GM21381 (cell line): ENCODE data around the gene TNFRSF14.

Experiments
- ATAC-seq: cut with Tn5 transposase; IDR thresholded peaks from one replicate; pipeline ENCODE4 v1.9.1; 2021; ENCODE audit warnings: mild to moderate bottlenecking, moderate library complexity; ENCODE audit not compliant: unreplicated experiment

Gene TNFRSF14

DNA sequence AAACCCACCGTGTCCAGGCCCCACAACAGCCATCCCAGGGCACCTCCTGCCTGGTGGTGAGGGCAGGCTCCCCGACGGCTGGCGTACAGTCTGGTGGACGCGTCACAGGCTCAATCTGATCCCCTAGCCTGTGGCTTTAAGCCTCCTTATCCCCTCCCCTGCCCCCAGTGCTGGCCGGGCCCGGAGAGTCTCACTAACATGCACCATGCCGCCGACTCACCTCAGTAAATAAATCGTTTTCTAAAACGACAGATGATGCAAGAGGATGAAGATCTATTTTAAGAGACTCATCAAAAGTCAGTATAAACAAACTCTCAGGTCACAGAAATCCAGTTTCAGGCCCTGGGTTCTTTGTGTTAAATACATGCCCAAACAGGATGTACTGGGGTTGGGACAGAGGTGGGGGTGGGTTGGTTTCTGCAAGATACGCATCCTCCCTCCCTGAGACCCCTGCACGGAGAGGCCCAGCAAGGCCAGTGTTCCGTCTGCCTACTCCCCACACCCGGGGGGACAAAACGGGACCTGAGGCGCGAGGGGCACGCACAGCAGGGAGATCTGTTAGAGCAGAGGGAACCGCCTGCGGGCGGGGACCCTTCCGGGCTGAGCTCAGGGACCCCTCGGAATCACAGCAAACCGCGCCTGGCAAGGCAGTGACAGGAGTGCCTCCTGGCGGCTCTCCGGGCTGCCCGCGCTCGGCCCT, 32.8 kb upstream of the TNFRSF14 start:
- ATAC-seq: no peak

DNA sequence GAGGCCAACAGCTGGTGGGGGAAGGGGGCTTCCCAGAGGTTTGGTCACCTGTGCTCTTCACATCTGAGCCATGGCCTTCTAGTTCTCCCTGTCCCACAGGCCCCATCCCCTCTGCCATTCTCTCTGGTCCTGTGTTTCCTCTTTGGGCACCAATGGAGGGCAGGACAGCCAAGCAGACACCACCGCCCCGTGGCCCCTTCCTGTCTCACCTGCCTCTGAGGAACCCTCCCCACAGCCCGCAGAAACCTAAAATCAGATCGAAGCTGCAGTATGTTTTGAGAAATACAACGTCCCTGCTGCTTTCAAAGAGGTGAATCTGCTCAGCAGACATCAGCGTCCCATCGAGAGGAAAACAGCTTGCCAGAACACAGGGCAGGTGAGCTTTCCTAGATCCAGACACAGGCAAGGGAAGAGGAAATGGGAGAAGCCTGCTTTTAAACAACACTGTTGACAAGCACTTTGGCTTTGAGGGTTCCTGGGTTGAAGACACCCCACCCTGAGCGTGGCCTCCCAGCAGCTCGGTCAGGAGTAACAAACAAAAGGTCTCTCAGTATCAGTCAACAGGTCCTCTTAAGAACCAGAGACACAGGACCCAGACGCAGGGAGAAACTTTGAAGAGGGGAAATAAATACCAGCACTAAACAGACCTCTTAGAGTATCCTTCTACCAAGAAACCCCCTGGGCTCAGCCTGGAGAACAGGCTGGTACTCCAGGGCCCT, 32.1 kb upstream of the TNFRSF14 start:
- no peak for ATAC-seq

DNA sequence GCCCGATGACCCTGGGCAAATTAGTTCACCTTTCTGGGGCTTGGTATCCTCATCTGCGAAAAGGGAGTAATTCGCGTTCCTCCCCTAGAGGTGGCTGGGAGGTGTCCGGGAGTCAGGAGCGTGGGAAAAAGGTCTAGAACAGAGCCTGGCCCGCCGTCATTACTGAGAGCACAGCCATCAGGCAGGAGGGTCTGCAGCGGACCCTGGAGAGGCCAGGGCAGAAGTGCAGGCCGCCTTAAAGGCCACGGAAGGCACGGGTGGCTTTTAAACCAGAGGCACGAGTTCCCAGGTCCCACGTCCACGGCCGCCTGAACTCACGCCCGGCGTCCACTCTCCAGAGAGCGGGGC, 30.6 kb upstream of the TNFRSF14 start:
- no peak for ATAC-seq

DNA sequence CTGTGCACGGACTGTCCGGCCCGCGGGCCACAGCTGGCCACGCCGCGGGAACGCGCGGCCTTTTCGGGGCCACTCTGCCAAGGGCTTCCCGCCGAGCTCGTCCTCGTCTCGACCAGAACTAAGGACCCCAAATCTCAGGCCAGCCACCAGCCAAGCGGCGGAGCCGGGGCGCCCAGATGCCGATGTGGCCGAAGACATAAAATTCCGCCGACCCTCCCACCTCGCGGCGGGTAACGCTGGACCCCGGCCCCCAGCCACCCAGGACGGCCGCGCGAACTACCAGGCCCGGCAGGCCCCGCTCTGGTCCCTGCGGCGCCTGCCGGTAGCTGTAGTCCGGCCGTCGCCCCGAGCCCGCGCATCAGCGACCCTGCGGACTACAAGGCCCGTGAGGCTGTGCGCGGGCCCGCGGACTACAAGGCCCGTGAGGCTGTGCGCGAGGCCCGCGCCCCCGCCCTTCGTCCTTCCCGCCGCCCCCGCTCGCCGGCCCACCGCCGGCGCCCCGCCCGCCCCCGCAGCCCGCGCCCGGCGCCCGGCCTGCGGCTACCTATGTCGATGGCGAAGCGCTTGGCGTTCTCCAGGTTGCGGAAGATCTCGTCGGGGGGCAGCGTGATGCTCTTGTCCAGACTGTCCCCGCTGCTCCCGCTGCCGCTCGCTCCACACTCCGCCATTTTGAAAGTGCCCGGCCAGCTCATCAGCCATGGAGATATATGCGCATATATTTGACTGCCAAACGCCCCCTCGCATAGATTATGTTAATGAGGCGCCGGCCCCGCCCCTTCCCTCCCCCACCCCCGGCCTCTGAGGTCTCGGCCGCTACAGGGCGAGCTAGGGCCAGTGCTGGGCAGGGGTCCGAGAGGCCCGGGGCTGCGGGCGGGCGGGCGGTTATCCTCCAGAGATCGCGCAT, 30.0 kb upstream of the TNFRSF14 start, which contains the start of gene PANK4:
Gene PANK4, minus strand, starts transcription at position 677 of the 904 bp plus-strand sequence. Its CDS starts 9 bp downstream, at position 668.
- ATAC-seq: peak; percentile 83

DNA sequence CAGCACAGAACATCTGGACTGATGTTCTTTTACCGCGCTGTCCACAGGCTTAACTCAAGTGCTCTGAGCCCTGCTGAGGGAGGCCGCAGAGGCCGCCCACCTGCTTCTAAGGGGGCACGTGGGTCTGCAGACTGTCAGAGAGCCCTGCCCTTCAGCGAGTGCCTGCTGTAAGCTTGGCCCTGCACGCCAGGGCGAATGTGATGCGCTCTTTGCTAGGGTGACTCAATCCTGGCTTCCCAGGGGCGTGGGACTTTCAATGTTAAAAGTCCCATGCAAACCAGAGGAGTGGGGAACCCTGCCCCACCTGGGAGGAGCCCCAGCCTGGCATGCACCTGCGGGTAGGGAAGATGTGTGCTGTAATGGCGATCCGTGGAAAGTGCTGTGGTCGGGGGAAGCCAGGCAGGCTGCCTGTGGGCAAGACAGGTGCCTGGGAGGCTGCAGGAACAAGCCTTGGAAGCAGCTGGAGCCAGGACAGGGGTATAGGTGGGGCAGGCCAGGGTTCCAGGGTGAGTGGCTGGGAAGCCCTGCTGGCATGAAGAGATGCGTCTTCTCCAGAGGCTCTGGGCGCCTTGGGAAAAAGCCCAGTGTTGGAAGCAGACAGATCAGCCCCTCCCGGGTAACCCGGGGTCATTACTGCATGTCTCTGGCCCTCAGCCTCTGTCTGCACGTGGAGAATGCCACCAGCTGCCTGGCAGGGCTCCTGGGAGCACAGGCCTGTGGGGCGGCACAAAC, 29.2 kb upstream of the TNFRSF14 start:
- ATAC-seq: peak; percentile 28

DNA sequence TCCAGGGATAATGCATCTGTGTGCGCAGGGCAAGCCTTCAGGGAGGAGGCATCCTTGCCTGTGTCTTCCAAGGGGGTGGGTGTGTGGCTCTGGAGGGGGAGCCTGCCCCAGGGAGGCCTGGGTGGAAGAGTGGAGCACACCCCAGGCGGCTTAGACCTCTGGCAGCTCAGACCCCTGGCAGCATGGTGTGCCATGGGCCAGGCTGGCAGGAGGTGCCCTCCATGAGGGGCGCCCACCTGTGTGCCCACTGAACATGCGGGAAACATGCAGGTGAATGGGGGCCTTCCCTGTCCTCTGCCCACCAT, 28.7 kb upstream of the TNFRSF14 start:
- ATAC-seq: no peak

DNA sequence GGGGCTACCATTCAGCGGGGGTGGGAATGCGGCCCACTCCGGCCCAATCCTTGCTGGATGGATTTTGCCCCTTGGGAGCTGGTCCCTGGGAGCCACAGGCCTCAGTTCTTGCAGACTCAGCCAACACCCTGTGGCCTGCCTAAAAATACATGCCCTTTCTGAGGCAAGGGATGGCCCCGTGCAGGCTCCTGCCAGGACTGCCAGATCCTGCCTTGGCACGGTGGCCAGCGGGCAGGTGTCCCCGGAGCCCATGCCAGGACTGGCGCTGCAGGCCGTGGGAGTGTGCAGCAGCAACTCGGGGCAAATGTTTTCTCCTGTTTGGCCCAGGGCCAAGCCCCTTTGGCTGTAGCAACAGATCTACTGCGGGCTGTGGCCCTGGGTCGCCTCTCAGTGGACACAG, 28.2 kb upstream of the TNFRSF14 start:
- ATAC-seq: no peak

DNA sequence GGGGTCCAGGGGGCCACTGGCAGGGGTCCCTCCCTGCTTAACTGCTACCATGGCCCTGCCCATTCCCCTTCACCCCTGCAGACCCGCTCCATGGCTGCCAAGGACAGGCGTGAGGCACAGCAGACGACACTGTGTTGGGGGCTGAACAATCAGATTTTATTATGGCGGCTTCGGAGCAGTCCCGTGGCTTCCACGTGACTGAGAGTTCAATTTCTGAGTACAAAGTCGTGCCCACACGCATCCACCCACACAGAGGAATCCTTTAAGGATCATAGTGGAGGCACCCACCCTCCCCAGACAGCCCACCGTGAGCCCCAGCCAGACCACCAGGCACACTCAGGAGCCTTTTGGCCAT, 27.6 kb upstream of the TNFRSF14 start:
- ATAC-seq: no peak

DNA sequence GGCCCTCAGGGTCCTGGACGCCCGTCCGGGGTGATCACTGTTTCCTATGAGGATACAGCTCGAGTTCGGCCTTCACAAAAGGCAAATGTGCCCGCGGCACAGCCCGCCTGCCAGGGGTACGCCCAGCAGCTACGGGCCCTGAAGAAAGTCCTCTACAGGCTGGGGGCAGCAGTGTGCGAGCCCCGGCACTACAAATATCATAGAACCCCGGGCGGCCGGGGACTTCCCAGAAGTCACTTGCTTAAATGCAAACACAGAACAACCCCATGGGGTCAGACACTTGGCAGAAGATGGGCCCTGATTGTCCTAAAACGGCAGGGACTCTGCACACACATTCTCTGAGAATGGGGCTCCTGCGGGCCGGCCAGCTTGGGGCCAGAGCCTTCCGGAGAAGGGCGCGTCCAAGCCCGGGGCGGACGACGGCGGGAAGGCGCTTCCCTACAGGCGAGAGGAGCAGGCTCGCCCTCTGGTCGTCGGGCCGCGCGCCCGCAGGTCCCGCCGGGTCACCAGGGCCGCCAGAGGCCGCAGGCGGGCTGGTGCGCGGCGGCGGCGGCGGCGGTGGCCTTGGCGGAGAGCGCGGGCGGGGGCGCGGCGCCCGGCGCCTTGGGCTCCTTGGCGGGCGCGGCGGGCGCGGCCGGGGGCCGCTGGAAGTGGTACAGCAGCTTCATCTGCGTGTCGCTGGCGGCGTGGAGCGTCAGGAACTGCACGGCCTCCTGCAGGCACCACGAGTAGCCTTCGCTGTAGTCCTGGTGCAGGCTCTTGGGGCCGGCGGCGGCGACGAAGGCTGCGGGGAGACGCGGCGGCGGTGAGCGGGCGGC, 27.0 kb upstream of the TNFRSF14 start:
- ATAC-seq: no peak

DNA sequence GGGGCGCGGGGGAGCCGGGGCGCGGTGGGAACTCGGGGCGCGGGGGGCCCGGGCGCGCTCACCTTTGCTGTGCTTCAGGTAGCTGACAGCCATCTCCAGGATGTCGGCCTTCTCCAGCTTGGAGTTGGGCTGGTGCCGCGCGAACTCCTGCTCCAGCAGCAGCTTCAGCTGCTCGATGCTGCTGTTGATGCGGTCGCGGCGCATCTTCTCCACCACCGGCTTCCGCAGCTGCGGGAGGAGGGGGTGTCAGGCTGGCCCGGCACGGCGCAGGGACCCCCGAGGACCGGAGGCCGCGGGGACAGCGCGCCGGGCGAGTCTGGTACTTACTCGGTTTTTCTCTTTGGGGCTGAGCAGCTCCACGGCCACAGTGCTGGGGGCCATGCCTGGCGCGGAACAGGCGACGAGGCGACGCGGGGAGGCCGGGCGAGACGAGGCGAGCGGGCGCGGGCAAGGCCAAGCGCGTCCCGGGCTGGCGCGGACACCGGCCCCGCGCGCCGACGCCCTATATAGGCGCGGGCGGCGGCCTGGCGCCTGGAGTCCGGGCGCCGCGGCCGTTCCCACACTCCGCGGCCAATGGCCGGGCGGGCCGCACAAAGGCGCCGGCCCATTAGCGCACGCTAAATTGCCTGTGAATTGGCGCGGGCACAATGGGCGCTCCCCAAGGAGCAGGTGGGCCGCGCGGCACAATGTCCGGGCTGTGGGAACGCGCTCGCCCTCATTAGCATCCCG, 26.2 kb upstream of the TNFRSF14 start, which contains the start of gene HES5:
Gene HES5, minus strand, starts transcription at position 480 of the 729 bp plus-strand sequence. Its CDS starts 99 bp downstream, at position 381.
- no peak for ATAC-seq

DNA sequence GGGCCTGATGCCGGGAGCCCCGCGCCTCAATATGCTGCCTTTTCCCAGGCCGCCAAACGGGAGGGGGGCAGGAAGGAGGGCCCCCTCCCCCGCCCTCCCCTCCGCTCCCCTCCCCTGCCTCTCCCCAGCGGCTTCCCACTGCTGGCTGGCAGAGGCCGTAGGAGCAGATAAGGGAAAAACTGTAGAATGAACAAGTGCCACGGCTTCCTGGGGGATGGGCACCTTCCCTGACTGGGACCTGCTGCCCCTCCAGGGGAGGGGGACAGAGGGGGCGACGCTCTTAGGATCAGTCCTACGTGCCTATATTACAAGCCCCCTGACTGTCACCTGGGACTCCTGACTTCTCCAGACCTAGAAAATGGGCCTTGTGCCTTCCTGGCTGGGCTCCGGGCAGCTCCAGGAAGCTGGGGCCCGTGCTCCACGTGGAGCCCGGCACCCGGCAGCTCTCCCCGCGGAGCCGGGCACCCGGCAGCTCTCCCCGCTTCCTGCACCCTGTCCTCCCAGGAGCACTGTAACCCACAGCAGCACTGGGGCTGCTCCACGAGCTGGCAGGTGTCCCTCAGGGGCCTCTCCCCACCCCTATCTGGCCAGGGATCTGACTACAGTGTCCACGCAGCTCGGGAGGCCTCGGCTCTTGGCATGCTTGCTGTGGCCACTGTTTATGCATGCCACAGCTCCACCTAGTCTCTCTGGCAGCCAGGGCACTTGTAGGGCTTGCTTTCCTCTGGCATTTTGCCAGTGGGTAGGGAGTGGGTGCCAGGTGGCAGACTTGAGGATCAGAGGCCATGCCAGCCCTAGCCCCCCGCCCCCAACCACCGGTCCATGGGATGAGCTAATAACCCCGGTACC, 25.4 kb upstream of the TNFRSF14 start:
- ATAC-seq: no peak

DNA sequence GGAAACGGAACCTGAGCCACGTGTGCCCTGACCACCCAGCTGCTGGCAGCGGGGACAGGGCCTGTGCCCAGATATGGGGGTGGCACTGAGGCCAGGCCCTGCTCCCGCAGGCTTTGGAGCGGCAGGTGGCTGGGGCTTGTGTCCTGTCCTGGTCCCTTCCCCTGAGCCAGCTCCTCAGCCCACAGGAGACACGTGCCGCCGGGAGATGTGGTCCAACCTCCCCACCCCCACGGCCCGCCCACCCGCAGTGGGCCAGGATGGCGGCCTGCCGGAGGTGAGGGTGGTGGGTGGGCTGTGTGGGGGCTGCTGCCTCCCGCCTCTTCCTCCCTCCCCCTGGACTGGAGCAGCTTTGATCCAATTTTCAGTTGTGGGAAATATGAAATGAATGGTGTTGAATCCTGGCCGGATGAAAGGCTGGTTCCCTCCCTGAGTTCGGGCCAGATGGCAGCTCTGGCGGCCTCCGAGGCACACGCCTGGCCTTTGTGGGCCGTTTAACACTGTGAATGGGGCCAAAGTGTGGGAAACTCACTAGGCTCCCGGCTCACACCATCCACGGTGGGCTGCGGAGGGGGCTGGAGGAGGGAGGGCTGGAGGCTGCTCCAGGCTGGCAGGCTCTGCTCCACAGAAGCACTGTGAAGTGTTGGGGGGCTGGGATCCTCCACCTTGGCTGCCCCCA, 23.5 kb upstream of the TNFRSF14 start:
- no peak for ATAC-seq

DNA sequence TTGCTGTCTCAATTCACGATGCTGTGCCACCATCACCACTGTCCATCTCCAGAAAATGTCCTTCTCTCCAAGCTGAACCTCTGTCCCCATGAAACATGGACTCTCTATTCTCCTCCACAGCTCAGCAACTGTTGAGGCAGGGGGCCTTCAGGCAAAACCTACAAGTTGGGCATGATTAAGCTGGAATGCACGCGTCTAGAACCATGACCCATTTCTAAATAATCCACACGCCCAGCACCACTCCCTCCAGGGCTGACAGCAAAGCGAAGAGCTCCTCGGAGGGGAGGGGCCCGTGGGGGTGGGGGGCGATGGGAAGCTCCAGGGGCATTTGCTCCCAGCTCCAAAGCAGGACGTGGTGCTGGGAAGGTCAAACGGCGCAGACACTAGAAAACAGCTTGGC, 22.8 kb upstream of the TNFRSF14 start:
- no peak for ATAC-seq

DNA sequence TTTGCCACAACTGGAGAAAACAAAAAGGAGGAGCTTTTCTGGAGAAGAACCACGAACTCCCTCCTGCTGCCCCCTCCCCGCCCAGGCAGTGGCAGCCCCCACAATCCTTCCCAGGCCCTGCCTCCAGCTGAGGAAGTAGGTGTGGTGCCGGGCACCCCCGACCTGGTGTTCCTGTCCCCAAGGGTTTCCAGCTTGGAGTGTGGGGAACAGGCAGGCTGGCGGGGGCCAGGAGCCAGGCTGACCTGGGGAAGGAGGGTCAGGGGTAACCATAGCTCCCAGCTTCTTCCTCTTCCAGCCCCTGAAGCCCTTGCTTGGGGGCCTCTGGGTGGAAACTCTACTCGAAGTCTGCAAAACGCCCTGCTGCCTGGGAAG, 21.9 kb upstream of the TNFRSF14 start:
- no peak for ATAC-seq

DNA sequence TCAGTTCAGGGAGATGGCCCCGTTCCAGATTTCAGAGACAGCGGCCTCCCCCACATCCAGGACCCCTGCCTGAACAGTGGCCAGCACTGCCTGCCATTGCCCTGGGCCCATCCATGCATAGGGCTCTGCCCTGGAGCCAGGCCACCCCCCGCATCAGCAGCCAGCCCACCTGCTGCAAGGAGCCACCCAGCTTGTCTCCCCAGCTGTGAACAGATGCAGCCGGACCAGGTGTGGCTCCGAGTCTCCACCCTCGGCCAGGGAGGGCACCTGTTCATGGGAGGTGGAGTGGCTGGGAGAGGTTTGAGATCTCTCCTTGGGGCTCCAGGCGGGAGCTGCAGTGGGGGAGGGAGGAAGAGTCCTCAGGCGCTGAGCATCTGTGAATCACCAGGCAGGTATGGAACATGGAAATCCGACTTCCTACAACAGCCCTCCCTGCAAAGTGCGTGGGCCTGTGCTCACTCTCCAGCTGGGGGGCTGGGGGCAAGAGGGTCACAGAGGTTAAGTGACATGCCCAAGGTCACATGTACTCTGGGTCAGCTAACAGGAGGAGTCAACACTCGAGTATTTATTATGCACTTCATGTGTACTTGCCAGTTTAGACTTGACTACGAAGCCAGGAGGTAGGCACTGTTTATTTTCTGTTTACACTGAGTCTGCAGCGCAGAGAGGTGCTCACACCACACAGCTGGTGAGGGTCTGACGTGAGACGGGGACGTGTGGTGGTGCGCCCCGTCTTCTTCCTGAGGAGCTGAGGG, 21.3 kb upstream of the TNFRSF14 start:
- no peak for ATAC-seq

DNA sequence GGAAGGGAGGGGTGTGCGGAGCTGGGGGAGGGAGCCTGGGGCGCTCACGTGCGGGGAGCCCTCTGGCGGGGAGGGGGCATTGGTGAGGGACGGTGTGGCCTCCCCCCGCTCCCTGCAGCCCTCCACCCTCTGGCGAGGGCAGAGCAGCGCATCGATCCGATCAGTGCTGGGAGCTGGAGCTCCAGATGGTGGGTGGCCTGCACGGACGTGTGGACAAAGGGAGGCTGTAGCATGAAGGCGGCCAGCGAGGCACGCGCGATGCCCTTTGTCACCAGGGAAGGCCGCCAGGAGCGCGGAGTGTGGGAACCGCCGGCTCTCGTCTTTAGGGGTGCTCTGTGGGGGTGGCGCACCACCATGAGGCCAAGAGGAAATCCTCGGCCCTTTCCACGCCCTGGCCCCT, 20.7 kb upstream of the TNFRSF14 start:
- ATAC-seq: no peak

DNA sequence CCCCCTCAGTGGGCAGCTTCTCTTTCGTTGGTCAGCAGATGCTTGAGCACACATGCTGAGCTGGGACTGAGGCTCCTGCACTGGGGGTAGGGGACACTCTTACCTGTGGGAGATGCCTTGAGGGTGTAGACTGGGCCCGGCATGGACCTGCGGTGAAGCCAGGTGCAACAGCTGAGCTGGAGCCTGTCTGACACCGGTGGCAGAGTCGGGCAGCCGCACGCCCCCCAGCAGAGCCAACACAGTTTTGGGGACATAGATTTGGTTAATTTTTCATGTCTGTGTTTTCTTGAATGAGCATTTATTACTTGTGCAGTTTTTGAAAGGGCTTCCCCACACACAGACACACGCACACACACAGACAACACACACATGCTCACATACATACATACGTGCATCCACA, 20.2 kb upstream of the TNFRSF14 start:
- no peak for ATAC-seq

DNA sequence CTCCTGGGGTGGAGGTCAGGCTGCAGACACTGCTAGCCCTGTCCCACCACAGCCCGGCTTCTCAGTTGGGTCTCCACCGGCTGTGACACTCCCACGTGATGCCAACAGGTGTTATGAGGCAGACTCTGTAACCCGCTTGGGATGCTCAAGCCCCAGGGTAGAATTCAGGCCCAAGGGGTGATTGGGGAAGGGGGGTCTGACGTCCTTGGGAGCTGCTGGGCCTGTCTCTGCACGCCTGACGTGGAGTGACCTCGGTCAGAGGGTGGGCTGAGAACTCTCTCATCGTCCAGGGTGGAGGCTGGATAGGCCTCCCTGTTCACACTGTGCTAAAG, 18.4 kb upstream of the TNFRSF14 start:
- ATAC-seq: no peak
